GM18520 (cell line): Measurements from ENCODE around the gene MED16.

Experiments
- ATAC-seq: cut with Tn5 transposase; IDR thresholded peaks from one replicate; pipeline ENCODE4 v1.9.1; 2021; ENCODE audit not compliant: unreplicated experiment

The MED16 gene

GRCh38 chr19:872266-872951 is 20.6 kb downstream of the MED16 start:
- no peak for ATAC-seq

GRCh38 chr19:871446-872265 is 21.3 kb downstream of the MED16 start:
- ATAC-seq, result no peak

- no peak for ATAC-seq
These were observed 22.0 kb downstream of the MED16 start for GRCh38 chr19:870963-871401.

GRCh38 chr19:870314-870713 is 22.7 kb downstream of the MED16 start:
- ATAC-seq, result no peak

- no peak for ATAC-seq
These were observed 23.5 kb downstream of the MED16 start for GRCh38 chr19:869245-870177.

- no peak for ATAC-seq
These were observed 24.3 kb downstream of the MED16 start for GRCh38 chr19:868458-869244.

GRCh38 chr19:867855-868457 is 25.0 kb downstream of the MED16 start:
- no peak for ATAC-seq

- no peak for ATAC-seq
These were observed 25.6 kb downstream of the MED16 start for GRCh38 chr19:867301-867793.

GRCh38 chr19:866769-867300 is 26.2 kb downstream of the MED16 start:
- no peak for ATAC-seq

- no peak for ATAC-seq
These were observed 29.7 kb downstream of the MED16 start for GRCh38 chr19:863315-863620.

GRCh38 chr19:862581-863314 is 30.2 kb downstream of the MED16 start:
- no peak for ATAC-seq

GRCh38 chr19:861756-862580 is 31.0 kb downstream of the MED16 start:
- ATAC-seq, result no peak

- no peak for ATAC-seq
These were observed 31.7 kb downstream of the MED16 start for GRCh38 chr19:861141-861755.

- ATAC-seq, result no peak
These were observed 33.8 kb downstream of the MED16 start, which contains the start of gene CFD for GRCh38 chr19:858868-859843. Gene CFD, plus strand, starts transcription at chr19:859664. Its CDS starts 26 bp downstream, at chr19:859690.

- ATAC-seq, result no peak
These were observed 34.7 kb downstream of the MED16 start for GRCh38 chr19:858284-858683.

- ATAC-seq, result no peak
These were observed 37.3 kb downstream of the MED16 start for GRCh38 chr19:855566-856120.
